ENCODE results near the gene ANKRD63.

GRCh38 chr15:40271685-40272484 lies 11.0 kb downstream of the ANKRD63 start:
- TF ChIP-seq CTCF (IDR thresholded peaks at IDR 0.05): no peak
- no peak for TF ChIP-seq POLR2AphosphoS5 (IDR thresholded peaks at IDR 0.05; ENCODE audit: low read depth, low read length)
- no peak for TF ChIP-seq REST (IDR thresholded peaks at IDR 0.05; ENCODE audit: insufficient read depth in 1 of 2, low read depth in 2 of 2, low read length in 1 of 2)
